H9 (cell line): ENCODE data around the gene CACNA1D. TPM values are rescaled to one million over a fixed set of nuclear protein-coding genes. Genes with fewer than 3 reads are reported as not detected.
"Not testable (repeated sequence)": the region's sequence is repeated elsewhere in the genome, so short reads cannot be mapped to it uniquely, and the experiment has no call there.

Source experiments
- DNase-seq: peaks from one replicate; pipeline ENCODE4 v3.0.0-alpha.2; 2017
- H2AFZ ChIP-seq: one replicate; pipeline ENCODE4 v1.6.1; 2013; ENCODE audit warnings: mild to moderate bottlenecking, low read length, control low read depth, moderate library complexity
- H2AK5ac ChIP-seq: 2 replicates; pipeline ENCODE4 v1.6.1; 2013; ENCODE audit warnings: low read length, control low read depth, mixed read lengths; ENCODE audit not compliant: insufficient read length
- H2BK120ac ChIP-seq: one replicate; pipeline ENCODE4 v1.6.1; 2013; ENCODE audit warnings: low read depth, mild to moderate bottlenecking, low read length, control low read depth, inconsistent platforms; ENCODE audit not compliant: poor library complexity, severe bottlenecking
- H2BK12ac ChIP-seq: 2 replicates; pipeline ENCODE4 v1.6.1; 2013; ENCODE audit warnings: low read length, control low read depth, mixed read lengths, low read depth; ENCODE audit not compliant: insufficient read length
- H2BK15ac ChIP-seq: 2 replicates; pipeline ENCODE4 v1.6.1; 2013; ENCODE audit warnings: low read depth, low read length, control low read depth
- H2BK20ac ChIP-seq: one replicate; pipeline ENCODE4 v1.6.1; 2013; ENCODE audit warnings: low read depth, mild to moderate bottlenecking, low read length, control low read depth, inconsistent platforms; ENCODE audit not compliant: poor library complexity, severe bottlenecking
- H2BK5ac ChIP-seq: 2 replicates; pipeline ENCODE4 v1.6.1; 2013; ENCODE audit warnings: low read length, control low read depth, mixed read lengths; ENCODE audit not compliant: insufficient read length
- H3K14ac ChIP-seq: 2 replicates; pipeline ENCODE4 v1.6.1; 2013; ENCODE audit warnings: low read length, control low read depth; ENCODE audit not compliant: insufficient read depth
- H3K18ac ChIP-seq: 2 replicates; pipeline ENCODE4 v1.6.1; 2013; ENCODE audit warnings: low read depth, mild to moderate bottlenecking, mixed read lengths, low read length, control low read depth; ENCODE audit not compliant: insufficient read length
- H3K23ac ChIP-seq: 2 replicates; pipeline ENCODE4 v1.6.1; 2013; ENCODE audit warnings: low read length, control low read depth, mixed read lengths, low read depth; ENCODE audit not compliant: insufficient read length
- H3K23me2 ChIP-seq: 2 replicates; pipeline ENCODE4 v1.6.1; 2013; ENCODE audit warnings: low read depth, mild to moderate bottlenecking, mixed read lengths, low read length, control low read depth; ENCODE audit not compliant: insufficient read length, poor library complexity, severe bottlenecking
- H3K27ac ChIP-seq: 2 replicates; pipeline ENCODE4 v1.5.1; 2013; ENCODE audit warnings: low read length, control low read depth, mixed read lengths, low read depth; ENCODE audit not compliant: insufficient read length
- H3K27me3 ChIP-seq: 2 replicates; pipeline ENCODE4 v1.6.1; 2013; ENCODE audit warnings: low read length, control low read depth, inconsistent platforms; ENCODE audit not compliant: insufficient read depth
- H3K4ac ChIP-seq: 2 replicates; pipeline ENCODE4 v1.6.1; 2013; ENCODE audit warnings: low read depth, mild to moderate bottlenecking, control low read depth, inconsistent platforms, low read length, moderate library complexity
- H3K4me1 ChIP-seq: 2 replicates; pipeline ENCODE4 v1.6.1; 2013; ENCODE audit warnings: low read length, control low read depth, inconsistent platforms; ENCODE audit not compliant: insufficient read depth
- H3K4me2 ChIP-seq: 2 replicates; pipeline ENCODE4 v1.6.1; 2013; ENCODE audit warnings: low read length, control low read depth, mixed read lengths; ENCODE audit not compliant: insufficient read length, insufficient read depth
- H3K56ac ChIP-seq: 2 replicates; pipeline ENCODE4 v1.6.1; 2013; ENCODE audit warnings: low read depth, mild to moderate bottlenecking, mixed read lengths, low read length, control low read depth; ENCODE audit not compliant: insufficient read length
- H3K79me1 ChIP-seq: 2 replicates; pipeline ENCODE4 v1.6.1; 2013; ENCODE audit warnings: low read depth, mild to moderate bottlenecking, moderate library complexity, low read length, control low read depth, inconsistent platforms; ENCODE audit not compliant: insufficient read depth, poor library complexity, severe bottlenecking
- H3K79me2 ChIP-seq: 2 replicates; pipeline ENCODE4 v1.6.1; 2013; ENCODE audit warnings: low read length, control low read depth, inconsistent platforms; ENCODE audit not compliant: insufficient read depth
- H3K9ac ChIP-seq: 2 replicates; pipeline ENCODE4 v1.6.1; 2013; ENCODE audit warnings: low read length, control low read depth, mixed read lengths; ENCODE audit not compliant: insufficient read length; ENCODE audit errors: extremely low read depth
- H3K9me3 ChIP-seq: one replicate; pipeline ENCODE4 v1.6.1; 2013; ENCODE audit warnings: low read depth, low read length, inconsistent platforms; ENCODE audit not compliant: control insufficient read depth
- H3T11ph ChIP-seq: one replicate; pipeline ENCODE4 v1.6.1; 2013; ENCODE audit warnings: mild to moderate bottlenecking, low read length, control low read depth, inconsistent platforms
- H4K20me1 ChIP-seq: one replicate; pipeline ENCODE4 v1.6.1; 2013; ENCODE audit not compliant: control insufficient read depth, insufficient read length, insufficient read depth
- H4K5ac ChIP-seq: 2 replicates; pipeline ENCODE4 v1.6.1; 2013; ENCODE audit warnings: low read depth, mild to moderate bottlenecking, mixed read lengths, low read length, control low read depth; ENCODE audit not compliant: insufficient read length
- H4K8ac ChIP-seq: replicated peaks from 2 replicates; pipeline ENCODE4 v1.6.1; 2013; ENCODE audit warnings: low read length, control low read depth, mixed read lengths, low read depth; ENCODE audit not compliant: insufficient read length
- H4K91ac ChIP-seq: 2 replicates; pipeline ENCODE4 v1.6.1; 2013; ENCODE audit warnings: low read depth, mild to moderate bottlenecking, moderate library complexity, mixed read lengths, low read length, control low read depth; ENCODE audit not compliant: insufficient read length
- H3K27ac Mint-ChIP-seq, 3 experiments: 2 replicates in 2 of 3; 3 replicates in 1 of 3; pipeline ENCODE4 v1.8.0; 2020 to 2021; ENCODE audit warnings: mixed read lengths in 3 of 3, mild to moderate bottlenecking in 1 of 3, moderate library complexity in 1 of 3
- H3K27me3 Mint-ChIP-seq: 2 replicates; pipeline ENCODE4 v1.8.0; 2021; ENCODE audit warnings: low read depth, mild to moderate bottlenecking, moderate library complexity, mixed read lengths
- H3K36me3 Mint-ChIP-seq, 3 experiments: 2 replicates in 2 of 3; 3 replicates in 1 of 3; pipeline ENCODE4 v1.8.0; 2020 to 2021; ENCODE audit warnings: low read depth in 3 of 3, mixed read lengths in 3 of 3; ENCODE audit not compliant: insufficient read depth in 1 of 3
- H3K4me1 Mint-ChIP-seq, 2 experiments: 2 replicates each; pipeline ENCODE4 v1.8.0; 2020; ENCODE audit warnings: mixed read lengths in 2 of 2
- H3K4me3 Mint-ChIP-seq, 2 experiments: 2 replicates in 1 of 2; 3 replicates in 1 of 2; pipeline ENCODE4 v1.8.0; 2020 to 2021; ENCODE audit warnings: mild to moderate bottlenecking in 2 of 2, mixed read lengths in 2 of 2, moderate library complexity in 1 of 2
- H3K9me3 Mint-ChIP-seq, 2 experiments: 2 replicates in 1 of 2; 3 replicates in 1 of 2; pipeline ENCODE4 v1.8.0; 2020; ENCODE audit warnings: mild to moderate bottlenecking in 2 of 2, mixed read lengths in 2 of 2, moderate library complexity in 1 of 2
- CTCF ChIP-seq: fragments of 200-600 bp; sonication (generic); conservative IDR thresholded peaks from 3 replicates; pipeline ENCODE4 v1.8.0; 2021; ENCODE audit warnings: antibody characterized with exemption, mild to moderate bottlenecking
- WGBS: extraction: QIAGEN DNeasy Blood & Tissue Kit; methylation state at CpG from one replicate; pipeline ENCODE4 v1.1.7; 2013; ENCODE audit warnings: missing lambda C conversion rate, low lambda C conversion rate, mixed read lengths; ENCODE audit not compliant: insufficient read length; ENCODE audit errors: extremely low coverage; 5-methylcytosine and 5-hydroxymethylcytosine counted together
- total RNA-seq: library from RNA; stranded (reverse); gene quantifications from 2 replicates; pipeline ENCODE4 v1.2.1, GENCODE V29; 2021

Gene CACNA1D
- total RNA-seq, 1 experiment from 2014 or later = 3.5 TPM

DNA sequence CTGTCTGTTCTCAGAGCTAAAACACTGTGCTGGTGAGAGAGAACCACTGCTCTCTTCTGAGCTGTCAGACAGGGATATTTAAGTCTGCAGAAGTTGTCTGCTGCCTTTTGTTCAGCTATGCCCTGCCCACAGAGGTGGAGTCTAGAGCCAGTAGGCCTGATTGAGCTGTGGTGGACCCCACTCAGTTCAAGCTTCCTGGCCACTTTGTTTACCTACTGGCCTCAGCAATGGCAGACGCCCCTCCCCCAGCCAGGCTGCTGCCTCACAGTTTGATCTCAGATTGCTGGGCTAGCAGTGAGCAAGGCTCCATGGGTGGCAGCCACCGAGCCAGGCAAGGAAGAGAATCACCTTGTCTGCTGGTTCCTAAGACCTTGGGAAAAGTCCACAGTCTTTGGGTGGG is 21.0 kb upstream of the CACNA1D start:
- no peak overlapping the region for H3K14ac ChIP-seq
- no peak overlapping the region for H4K91ac ChIP-seq
- no peak overlapping the region for H3K56ac ChIP-seq
- no peak overlapping the region for H2BK120ac ChIP-seq
- no peak overlapping the region for H3K4me2 ChIP-seq
- peaks cover 5 to 10% of the 10 kb centered on the region in 2 experiments for H3K4me1 Mint-ChIP-seq
- H3K23me2 ChIP-seq = no peaks in the 10 kb centered on the region
- H3K9me3 Mint-ChIP-seq = peaks cover 9% of the 10 kb centered on the region in 2 experiments; a peak in 4 of 5 replicates
- H3K4ac ChIP-seq = no peak overlapping the region
- H4K20me1 ChIP-seq = no peaks in the 10 kb centered on the region
- H4K8ac ChIP-seq = no peak overlapping the region
- no peak overlapping the region for H2BK15ac ChIP-seq
- no peaks in the 10 kb centered on the region for H3K79me1 ChIP-seq
- H3T11ph ChIP-seq = no peak overlapping the region
- H3K9me3 ChIP-seq = no peaks in the 10 kb centered on the region
- H3K4me3 Mint-ChIP-seq = no peak overlapping the region
- H3K9ac ChIP-seq = no peak overlapping the region
- H2BK5ac ChIP-seq = no peak overlapping the region
- TF ChIP-seq CTCF = no peak
- H3K36me3 Mint-ChIP-seq = no peaks in the 10 kb centered on the region; a peak in 1 of 7 replicates
- peak; percentile 39 for DNase-seq
- no peak overlapping the region for H3K23ac ChIP-seq
- no peak overlapping the region for H2BK20ac ChIP-seq
- no peak overlapping the region for H2BK12ac ChIP-seq
- H3K79me2 ChIP-seq = no peaks in the 10 kb centered on the region
- H3K27ac Mint-ChIP-seq = 0 out of 7 replicates have a peak overlapping the region, but pooled peaks of 1 of the 3 experiments have one; percentile 90
- WGBS = no CpG with 5 or more reads among the region's 2 CpGs
- H2AK5ac ChIP-seq = no peak overlapping the region
- H3K4me1 ChIP-seq = no peaks in the 10 kb centered on the region; the same call in 1 of the 2 replicates
- no peak overlapping the region for H2AFZ ChIP-seq
- H4K5ac ChIP-seq = no peak overlapping the region
- no peaks in the 10 kb centered on the region for H3K27me3 ChIP-seq
- peaks cover 19% of the 10 kb centered on the region for H3K27me3 Mint-ChIP-seq
- H3K18ac ChIP-seq = no peak overlapping the region
- H3K27ac ChIP-seq = no peak overlapping the region

DNA sequence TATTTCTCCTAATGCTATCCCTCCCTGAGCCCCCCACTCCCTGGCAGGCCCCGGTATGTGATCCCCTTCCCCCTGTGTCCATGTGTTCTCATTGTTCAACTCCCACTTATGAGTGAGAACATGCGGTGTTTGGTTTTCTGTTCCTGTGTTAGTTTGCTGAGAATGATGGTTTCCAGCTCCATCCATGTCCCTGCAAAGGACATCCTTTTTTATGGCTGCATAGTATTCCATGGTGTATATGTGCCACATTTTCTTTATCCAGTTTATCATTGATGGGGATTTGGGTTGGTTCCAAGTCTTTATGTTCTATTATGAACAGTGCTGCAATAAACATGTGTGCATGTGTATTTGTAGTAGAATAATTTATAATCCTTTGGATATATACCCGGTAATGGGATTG is 18.0 kb upstream of the CACNA1D start:
- H3K9me3 ChIP-seq, DNase-seq, H2BK5ac ChIP-seq, H3K4me2 ChIP-seq, H2BK15ac ChIP-seq, H3K4me3 Mint-ChIP-seq, H3K79me1 ChIP-seq, H2BK20ac ChIP-seq, H3K56ac ChIP-seq, H2AFZ ChIP-seq, H3K79me2 ChIP-seq, H3K27ac Mint-ChIP-seq, H3K14ac ChIP-seq, H3K27me3 ChIP-seq, H2BK120ac ChIP-seq, H3K9ac ChIP-seq, H3K23ac ChIP-seq, H4K5ac ChIP-seq, H3K23me2 ChIP-seq, H4K20me1 ChIP-seq, H2AK5ac ChIP-seq, H3K36me3 Mint-ChIP-seq, H4K91ac ChIP-seq, H2BK12ac ChIP-seq, H4K8ac ChIP-seq, H3K27ac ChIP-seq, H3K18ac ChIP-seq, H3K4me1 ChIP-seq, H3T11ph ChIP-seq, H3K9me3 Mint-ChIP-seq, H3K4ac ChIP-seq: not testable (repeated sequence)
- H3K4me1 Mint-ChIP-seq = peaks cover 5 to 11% of the 10 kb centered on the region in 2 experiments
- H3K27me3 Mint-ChIP-seq = peaks cover 16% of the 10 kb centered on the region
- no CpG with 5 or more reads among the region's 3 CpGs for WGBS
